IPS DF 6.9 (cell line): ENCODE data around the gene RYR3.

ENCODE experiments used
- DNase-seq: peaks from one replicate; pipeline ENCODE4 v3.0.0-alpha.2; 2013; ENCODE audit warnings: low read depth, low spot score
- H3K27ac ChIP-seq: one replicate; pipeline ENCODE4 v1.5.1; 2013; ENCODE audit warnings: low read length, control low read depth
- H3K27me3 ChIP-seq: 2 replicates; pipeline ENCODE4 v1.6.1; 2013; ENCODE audit warnings: mild to moderate bottlenecking, low read length; ENCODE audit not compliant: control insufficient read depth, insufficient read depth
- H3K36me3 ChIP-seq: 2 replicates; pipeline ENCODE4 v1.6.1; 2013; ENCODE audit warnings: low read length; ENCODE audit not compliant: control insufficient read depth, insufficient read depth
- H3K4me1 ChIP-seq: 2 replicates; pipeline ENCODE4 v1.6.1; 2013; ENCODE audit warnings: low read length; ENCODE audit not compliant: control insufficient read depth, insufficient read depth
- H3K4me3 ChIP-seq: 2 replicates; pipeline ENCODE4 v1.5.1; 2013; ENCODE audit warnings: mild to moderate bottlenecking, low read length
- H3K9me3 ChIP-seq: 2 replicates; pipeline ENCODE4 v1.6.1; 2013; ENCODE audit warnings: low read length, inconsistent platforms; ENCODE audit not compliant: control insufficient read depth, insufficient read depth
- WGBS: extraction: QIAGEN DNeasy Blood & Tissue Kit; methylation state at CpG from one replicate; pipeline ENCODE4 v1.1.7; 2013; ENCODE audit warnings: mixed read lengths, missing lambda C conversion rate; ENCODE audit not compliant: insufficient read length, insufficient coverage; 5-methylcytosine and 5-hydroxymethylcytosine counted together

RYR3 gene

GRCh38 chr15:33461671-33462070 lies 150.9 kb downstream of the RYR3 start:
- no peaks in the 10 kb centered on the region for H3K9me3 ChIP-seq
- H3K27me3 ChIP-seq = no peaks in the 10 kb centered on the region
- no CpG with 5 or more reads among the region's 2 CpGs for WGBS
- H3K27ac ChIP-seq = no peak overlapping the region
- no peak overlapping the region for H3K4me3 ChIP-seq
- no peaks in the 10 kb centered on the region for H3K36me3 ChIP-seq
- H3K4me1 ChIP-seq = no peaks in the 10 kb centered on the region
- DNase-seq = no peak

- WGBS = no CpG with 5 or more reads among the region's 6 CpGs
- Histone ChIP-seq H3K27ac (no peak overlapping the region), H3K9me3 (no peaks in the 10 kb centered on the region), H3K27me3 (peaks cover 1% of the 10 kb centered on the region; the same call in 1 of the 2 replicates), H3K4me1 (peaks cover 3% of the 10 kb centered on the region; the same call in 1 of the 2 replicates), H3K4me3 (no peak overlapping the region), H3K36me3 (no peaks in the 10 kb centered on the region)
- no peak for DNase-seq
Measured at GRCh38 chr15:33467146-33467815, 156.5 kb downstream of the RYR3 start.

- Histone ChIP-seq H3K27ac (no peak overlapping the region), H3K4me3 (no peak overlapping the region), H3K4me1 (peaks cover 3% of the 10 kb centered on the region; the same call in 1 of the 2 replicates), H3K36me3 (no peaks in the 10 kb centered on the region), H3K9me3 (no peaks in the 10 kb centered on the region), H3K27me3 (peaks cover 1% of the 10 kb centered on the region; the same call in 1 of the 2 replicates)
- WGBS = no CpG with 5 or more reads among the region's 1 CpG
- no peak for DNase-seq
Measured at GRCh38 chr15:33467816-33468163, 157.0 kb downstream of the RYR3 start.

GRCh38 chr15:33468740-33469139 lies 158.0 kb downstream of the RYR3 start:
- WGBS = no CpG with 5 or more reads among the region's 3 CpGs
- DNase-seq = no peak
- Histone ChIP-seq H3K27me3 (peaks cover 1% of the 10 kb centered on the region; the same call in 1 of the 2 replicates), H3K4me3 (no peak overlapping the region), H3K36me3 (no peaks in the 10 kb centered on the region), H3K9me3 (no peaks in the 10 kb centered on the region), H3K4me1 (peaks cover 3% of the 10 kb centered on the region; the same call in 1 of the 2 replicates), H3K27ac (no peak overlapping the region)

- peaks cover 1% of the 10 kb centered on the region; the same call in 1 of the 2 replicates for H3K27me3 ChIP-seq
- no CpG with 5 or more reads among the region's 5 CpGs for WGBS
- peaks cover 3% of the 10 kb centered on the region; the same call in 1 of the 2 replicates for H3K4me1 ChIP-seq
- H3K9me3 ChIP-seq = no peaks in the 10 kb centered on the region
- DNase-seq = no peak
- no peak overlapping the region for H3K4me3 ChIP-seq
- H3K27ac ChIP-seq = no peak overlapping the region
- no peaks in the 10 kb centered on the region for H3K36me3 ChIP-seq
Measured at GRCh38 chr15:33473005-33473404, 162.2 kb downstream of the RYR3 start.

- H3K9me3 ChIP-seq = no peaks in the 10 kb centered on the region
- DNase-seq = no peak
- no CpG with 5 or more reads among the region's 4 CpGs for WGBS
- H3K36me3 ChIP-seq = no peaks in the 10 kb centered on the region
- H3K4me3 ChIP-seq = no peak overlapping the region
- no peak overlapping the region for H3K27ac ChIP-seq
- peaks cover 1% of the 10 kb centered on the region; the same call in 1 of the 2 replicates for H3K27me3 ChIP-seq
- H3K4me1 ChIP-seq = peaks cover 2% of the 10 kb centered on the region; the same call in 1 of the 2 replicates
Measured at GRCh38 chr15:33473714-33474113, 162.9 kb downstream of the RYR3 start.

GRCh38 chr15:33476076-33476475 lies 165.3 kb downstream of the RYR3 start:
- WGBS = no CpG with 5 or more reads among the region's 4 CpGs
- no peak overlapping the region for H3K4me3 ChIP-seq

GRCh38 chr15:33476908-33477307 lies 166.1 kb downstream of the RYR3 start:
- Histone ChIP-seq H3K36me3 (no peaks in the 10 kb centered on the region), H3K4me3 (no peak overlapping the region), H3K27me3 (no peaks in the 10 kb centered on the region), H3K4me1 (no peaks in the 10 kb centered on the region), H3K9me3 (no peaks in the 10 kb centered on the region), H3K27ac (no peak overlapping the region)
- no peak for DNase-seq
- WGBS = no CpG with 5 or more reads among the region's 2 CpGs

More at GRCh38 chr15:33476076-33476475, 165.3 kb downstream of the RYR3 start:
- no peaks in the 10 kb centered on the region for H3K4me1 ChIP-seq
- no peak for DNase-seq
- H3K27me3 ChIP-seq = no peaks in the 10 kb centered on the region
- H3K36me3 ChIP-seq = no peaks in the 10 kb centered on the region
- no peaks in the 10 kb centered on the region for H3K9me3 ChIP-seq
- H3K27ac ChIP-seq = no peak overlapping the region

GRCh38 chr15:33489335-33489734 lies 178.6 kb downstream of the RYR3 start:
- H3K27me3 ChIP-seq = no peaks in the 10 kb centered on the region
- H3K4me1 ChIP-seq = no peaks in the 10 kb centered on the region
- H3K36me3 ChIP-seq = no peaks in the 10 kb centered on the region
- H3K27ac ChIP-seq = no peak overlapping the region
- H3K4me3 ChIP-seq = no peak overlapping the region
- DNase-seq = no peak
- H3K9me3 ChIP-seq = no peaks in the 10 kb centered on the region
- WGBS = no CpG with 5 or more reads among the region's 3 CpGs

- no peaks in the 10 kb centered on the region for H3K9me3 ChIP-seq
- H3K4me1 ChIP-seq = no peaks in the 10 kb centered on the region
- WGBS = no CpG with 5 or more reads among the region's 1 CpG
- no peak for DNase-seq
- no peaks in the 10 kb centered on the region for H3K36me3 ChIP-seq
- H3K4me3 ChIP-seq = no peak overlapping the region
- H3K27ac ChIP-seq = no peak overlapping the region
- no peaks in the 10 kb centered on the region for H3K27me3 ChIP-seq
Measured at GRCh38 chr15:33490703-33491102, 179.9 kb downstream of the RYR3 start.
